ENCODE data around the gene HHAT.

Gene HHAT

GRCh38 chr1:210635108-210635507, 306.4 kb downstream of the HHAT start:
- TF ChIP-seq, protein P1, sequence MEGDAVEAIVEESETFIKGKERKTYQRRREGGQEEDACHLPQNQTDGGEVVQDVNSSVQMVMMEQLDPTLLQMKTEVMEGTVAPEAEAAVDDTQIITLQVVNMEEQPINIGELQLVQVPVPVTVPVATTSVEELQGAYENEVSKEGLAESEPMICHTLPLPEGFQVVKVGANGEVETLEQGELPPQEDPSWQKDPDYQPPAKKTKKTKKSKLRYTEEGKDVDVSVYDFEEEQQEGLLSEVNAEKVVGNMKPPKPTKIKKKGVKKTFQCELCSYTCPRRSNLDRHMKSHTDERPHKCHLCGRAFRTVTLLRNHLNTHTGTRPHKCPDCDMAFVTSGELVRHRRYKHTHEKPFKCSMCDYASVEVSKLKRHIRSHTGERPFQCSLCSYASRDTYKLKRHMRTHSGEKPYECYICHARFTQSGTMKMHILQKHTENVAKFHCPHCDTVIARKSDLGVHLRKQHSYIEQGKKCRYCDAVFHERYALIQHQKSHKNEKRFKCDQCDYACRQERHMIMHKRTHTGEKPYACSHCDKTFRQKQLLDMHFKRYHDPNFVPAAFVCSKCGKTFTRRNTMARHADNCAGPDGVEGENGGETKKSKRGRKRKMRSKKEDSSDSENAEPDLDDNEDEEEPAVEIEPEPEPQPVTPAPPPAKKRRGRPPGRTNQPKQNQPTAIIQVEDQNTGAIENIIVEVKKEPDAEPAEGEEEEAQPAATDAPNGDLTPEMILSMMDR (conservative IDR thresholded peaks at IDR 0.05; ENCODE audit: low read depth, low read length): no peak
- no peak overlapping the region for H3K4me3 ChIP-seq (ENCODE audit: low read length)
- DNase-seq (ENCODE audit: low read depth): no peak

GRCh38 chr1:210641582-210641981, 312.9 kb downstream of the HHAT start:
- TF ChIP-seq, protein P1 (conservative IDR thresholded peaks at IDR 0.05; ENCODE audit: low read depth, low read length): no peak
- H3K4me3 ChIP-seq (ENCODE audit: low read length): no peak overlapping the region
- no peak for DNase-seq (ENCODE audit: low read depth)

GRCh38 chr1:210645582-210646257, 317.0 kb downstream of the HHAT start:
- H3K4me3 ChIP-seq (ENCODE audit: low read length): no peak overlapping the region
- TF ChIP-seq, protein P1 (conservative IDR thresholded peaks at IDR 0.05; ENCODE audit: low read depth, low read length): no peak
- DNase-seq (ENCODE audit: low read depth): no peak

DNA sequence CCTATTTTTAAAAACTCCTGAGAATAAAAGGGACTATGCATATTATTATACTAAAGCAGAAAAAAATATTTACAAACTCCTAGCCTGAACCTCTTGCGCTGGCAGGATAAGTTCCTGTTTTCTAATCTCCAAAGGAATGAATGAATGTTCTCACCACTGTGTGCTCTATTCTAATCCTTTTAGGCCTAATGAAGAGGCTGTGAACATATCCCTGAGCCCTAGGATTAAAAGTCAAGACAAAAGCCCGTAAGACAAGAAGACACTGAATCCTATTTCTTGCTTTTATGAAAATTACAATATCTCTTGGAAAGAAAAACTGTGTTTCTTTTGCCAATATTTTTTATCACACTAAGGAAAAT, 317.5 kb downstream of the HHAT start:
- H3K4me3 ChIP-seq (ENCODE audit: low read length): no peak overlapping the region
- TF ChIP-seq, protein P1 (conservative IDR thresholded peaks at IDR 0.05; ENCODE audit: low read depth, low read length): no peak

DNA sequence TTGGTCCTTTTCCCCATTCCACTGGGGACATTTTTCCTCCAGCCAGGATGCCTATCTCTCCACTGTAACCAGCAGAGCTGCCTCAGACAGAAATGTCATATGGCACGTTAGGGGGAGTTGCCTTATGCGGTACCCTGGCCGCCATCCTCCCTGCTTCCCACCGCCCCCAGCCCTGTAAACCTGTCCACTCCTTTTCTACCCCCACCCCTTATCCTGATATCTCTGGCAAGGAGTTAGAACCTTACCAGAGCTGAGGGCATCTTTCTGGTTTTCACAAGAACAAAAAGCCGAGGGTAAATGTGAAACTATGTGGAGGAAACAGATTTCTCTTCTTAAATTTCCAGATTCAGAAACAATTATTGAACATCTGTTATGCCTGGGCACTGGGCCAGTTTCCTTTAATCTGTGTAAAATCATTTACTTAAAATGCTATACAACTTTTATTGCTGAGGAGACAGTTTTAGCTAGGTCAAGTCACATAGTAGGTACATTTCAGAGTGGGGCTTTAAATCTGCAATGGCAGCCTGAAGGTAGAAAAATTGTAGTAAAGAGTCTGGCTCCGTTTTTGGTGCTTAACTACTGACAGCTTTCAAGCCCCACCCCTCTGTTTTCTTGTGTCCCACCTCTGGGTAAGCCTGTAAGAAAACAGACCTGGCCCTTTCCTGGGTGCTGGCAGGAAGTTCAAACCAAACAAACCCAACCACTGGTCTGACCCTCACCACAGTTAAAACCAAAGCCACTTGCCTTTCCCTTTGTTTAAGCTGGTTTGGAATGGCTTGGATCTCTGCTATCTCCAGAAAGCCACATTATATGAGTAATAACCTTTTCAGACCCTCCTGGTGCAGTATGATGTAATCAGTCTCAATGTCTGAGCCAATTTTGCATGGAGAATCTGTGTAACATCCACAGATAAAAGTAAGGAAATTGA, 319.0 kb downstream of the HHAT start:
- TF ChIP-seq, protein P1 (conservative IDR thresholded peaks at IDR 0.05; ENCODE audit: low read depth, low read length): no peak
- H3K4me3 ChIP-seq (ENCODE audit: low read length): no peak overlapping the region
- peak; percentile 52 for DNase-seq (ENCODE audit: low read depth)

More for the DNA sequence above, 317.5 kb downstream of the HHAT start:
- peak; percentile 62 for DNase-seq (ENCODE audit: low read depth)

DNA sequence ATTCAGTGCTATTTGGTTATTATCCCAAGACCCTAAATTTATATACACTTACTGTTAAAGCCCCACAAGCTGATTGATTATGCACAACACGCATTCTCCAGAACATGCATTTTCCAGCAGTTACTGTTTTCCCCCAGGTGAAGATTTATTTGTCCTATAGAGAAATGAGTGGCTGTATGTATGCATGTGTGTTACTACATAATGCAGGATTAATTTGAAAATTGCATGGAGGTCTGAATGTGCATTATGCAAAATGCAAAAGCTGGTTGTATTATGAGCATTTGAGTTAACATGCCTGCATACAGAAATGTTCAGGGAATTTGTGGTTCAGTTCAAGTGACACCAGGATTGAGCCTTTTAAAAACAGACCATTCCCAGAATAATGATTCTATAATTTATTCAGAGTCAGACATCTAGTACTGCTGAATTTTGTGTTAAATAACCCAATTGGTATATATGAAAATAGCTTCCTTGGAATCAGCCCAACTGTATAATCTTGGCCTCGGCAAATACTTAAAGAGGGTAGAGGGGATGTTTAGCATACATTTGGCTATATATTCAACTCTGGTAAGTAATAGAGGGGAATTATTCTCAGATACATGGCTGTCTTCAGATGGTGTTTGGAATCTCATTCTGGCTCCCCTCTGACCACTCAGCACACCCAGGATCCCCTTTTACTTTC, 320.0 kb downstream of the HHAT start:
- no peak overlapping the region for H3K4me3 ChIP-seq (ENCODE audit: low read length)
- no peak for DNase-seq (ENCODE audit: low read depth)
- TF ChIP-seq, protein P1 (conservative IDR thresholded peaks at IDR 0.05; ENCODE audit: low read depth, low read length): no peak

Measured in retinal pigment epithelial cell (primary cell).